SU-DHL-6 (cell line): Measurements from ENCODE around the gene PILRA.

Experiments used
- EZH2phosphoT487 ChIP-seq: fragments of 200-600 bp; sonication (generic), shearing (Covaris generic); conservative IDR thresholded peaks from 2 replicates; pipeline ENCODE4 v1.6.1; 2018; ENCODE audit warnings: mild to moderate bottlenecking, antibody characterized with exemption, low read length, moderate library complexity, mixed read lengths
- TF ChIP-seq, protein P1 (sequence below): fragments of 200-600 bp; sonication (generic); IDR thresholded peaks from one replicate; pipeline ENCODE4 v1.5.1; 2017; ENCODE audit warnings: antibody characterized with exemption, mild to moderate bottlenecking, low read length, moderate library complexity; ENCODE audit not compliant: insufficient read depth, poor library complexity, severe bottlenecking

DNA sequence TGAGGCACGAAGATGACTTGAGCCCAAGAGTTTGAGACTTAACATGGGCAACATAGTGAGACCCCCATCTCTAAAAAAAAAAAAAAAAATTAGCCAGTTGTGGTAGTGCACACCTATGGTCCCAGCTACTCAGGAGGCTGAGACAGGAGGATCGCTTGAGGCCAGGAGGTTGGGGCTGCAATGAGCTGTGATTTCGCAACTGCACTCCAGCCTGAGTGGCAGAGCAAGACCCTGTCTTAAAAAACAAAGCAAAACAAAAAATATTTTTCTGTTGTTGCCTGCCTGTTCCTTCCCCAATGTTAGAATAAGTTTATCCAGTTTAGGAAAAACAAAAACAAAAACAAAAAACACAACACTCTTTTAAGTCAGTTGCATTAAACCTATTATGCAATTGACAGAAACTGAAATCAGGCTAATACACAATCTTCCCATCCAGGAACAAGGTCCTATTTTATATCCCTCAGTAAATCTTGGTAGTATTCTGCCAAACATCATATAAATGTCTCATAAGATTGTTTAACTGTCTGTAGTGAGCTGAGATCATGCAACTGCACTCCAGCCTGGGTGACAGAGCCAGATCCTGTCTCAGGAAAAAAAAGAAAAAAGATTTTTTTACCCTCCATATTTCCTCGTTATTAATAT lies 4.9 kb downstream of the PILRA start:
- TF ChIP-seq, protein P1, sequence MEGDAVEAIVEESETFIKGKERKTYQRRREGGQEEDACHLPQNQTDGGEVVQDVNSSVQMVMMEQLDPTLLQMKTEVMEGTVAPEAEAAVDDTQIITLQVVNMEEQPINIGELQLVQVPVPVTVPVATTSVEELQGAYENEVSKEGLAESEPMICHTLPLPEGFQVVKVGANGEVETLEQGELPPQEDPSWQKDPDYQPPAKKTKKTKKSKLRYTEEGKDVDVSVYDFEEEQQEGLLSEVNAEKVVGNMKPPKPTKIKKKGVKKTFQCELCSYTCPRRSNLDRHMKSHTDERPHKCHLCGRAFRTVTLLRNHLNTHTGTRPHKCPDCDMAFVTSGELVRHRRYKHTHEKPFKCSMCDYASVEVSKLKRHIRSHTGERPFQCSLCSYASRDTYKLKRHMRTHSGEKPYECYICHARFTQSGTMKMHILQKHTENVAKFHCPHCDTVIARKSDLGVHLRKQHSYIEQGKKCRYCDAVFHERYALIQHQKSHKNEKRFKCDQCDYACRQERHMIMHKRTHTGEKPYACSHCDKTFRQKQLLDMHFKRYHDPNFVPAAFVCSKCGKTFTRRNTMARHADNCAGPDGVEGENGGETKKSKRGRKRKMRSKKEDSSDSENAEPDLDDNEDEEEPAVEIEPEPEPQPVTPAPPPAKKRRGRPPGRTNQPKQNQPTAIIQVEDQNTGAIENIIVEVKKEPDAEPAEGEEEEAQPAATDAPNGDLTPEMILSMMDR: no peak
- no peak for TF ChIP-seq EZH2phosphoT487
